Measurements from ENCODE around the gene SMOC1. TPM values are rescaled to one million over a fixed set of nuclear protein-coding genes. Genes with fewer than 3 reads are reported as not detected.

Gene SMOC1
- total and polyA plus RNA-seq, 9 of the 15 experiments (the other 6 are each of a cell fraction or from before 2014, with no cell fraction given) = 0.04 TPM; not detected in 8

- no peak for TF ChIP-seq ID3 (CRISPR knock-in tag; IDR thresholded peaks at IDR 0.05)
- TF ChIP-seq ID3 (tag; IDR thresholded peaks at IDR 0.05) = no peak
- TF ChIP-seq TCF15 (CRISPR knock-in tag; IDR thresholded peaks at IDR 0.05) = no peak
- no peak for TF ChIP-seq ZNF586 (CRISPR knock-in tag; conservative IDR thresholded peaks at IDR 0.05)
Observed at GRCh38 chr14:69895109-69895508, 15.9 kb downstream of the SMOC1 start (continued).

GRCh38 chr14:69896080-69896479 lies 16.9 kb downstream of the SMOC1 start:
- in situ Hi-C loops (cut with MboI) = no loop called here
- DNase-seq (ENCODE audit: extremely low read depth in 1 of 4, low spot score in 3 of 4) = no peak
- Histone ChIP-seq H4K20me1 (replicated peaks; ENCODE audit: control insufficient read depth, insufficient read depth, low read length) (no peaks in the 10 kb centered on the region), H3K36me3 (ENCODE audit: control insufficient read depth, insufficient read depth, low read length) (no peaks in the 10 kb centered on the region), H3K4me2 (ENCODE audit: insufficient read depth, low read length) (no peak overlapping the region), H3K4me1 (replicated peaks in 1 of 2; ENCODE audit: control insufficient read depth in 2 of 2, insufficient read depth in 2 of 2, low read length in 2 of 2) (no peaks in the 10 kb centered on the region), H3K4me3 (no peak overlapping the region), H3K27ac (ENCODE audit: extremely low read depth, low read depth, low read length) (no peak overlapping the region), H2AFZ (ENCODE audit: low read depth, low read length) (no peak overlapping the region), H3K9me3 (replicated peaks; ENCODE audit: control insufficient read depth, insufficient read depth, low read depth, low read length) (no peaks in the 10 kb centered on the region), H3K9me1 (ENCODE audit: control insufficient read depth, insufficient read depth, low read length) (no peaks in the 10 kb centered on the region), H3K27me3 (ENCODE audit: control insufficient read depth in 2 of 2, insufficient read depth in 2 of 2, low read length in 2 of 2) (no peaks in the 10 kb centered on the region; a peak in 1 of 5 replicates), H3K9ac (ENCODE audit: insufficient read depth in 1 of 2, low read depth in 2 of 2, low read length in 2 of 2) (no peak overlapping the region), H3K79me2 (ENCODE audit: control insufficient read depth, insufficient read depth, low read length) (no peaks in the 10 kb centered on the region)
- ChIA-PET POLR2A (no interaction called here), CTCF (ENCODE audit: low intra/inter-chr PET ratio) (no interaction called here)
- 0% methylated on average over 2 of the region's 2 CpGs for WGBS (ENCODE audit: insufficient coverage, low coverage, missing lambda C conversion rate)
- BruUV-seq (replicated peaks) = no TSS peak
- intact Hi-C loops (cut with micrococcal nuclease) = no loop called here
- no peak for ATAC-seq
- FAIRE-seq = no peak
- TF ChIP-seq GATAD2A (IDR thresholded peaks at IDR 0.05) (no peak), POLR2AphosphoS2 (IDR thresholded peaks at IDR 0.05; ENCODE audit: low read length) (no peak), NONO (IDR thresholded peaks at IDR 0.05; ENCODE audit: low read depth in 2 of 2, low read length in 1 of 2) (no peak), ID3 (CRISPR knock-in tag; IDR thresholded peaks at IDR 0.05) (no peak), ID3 (tag; IDR thresholded peaks at IDR 0.05) (no peak), NUFIP1 (IDR thresholded peaks at IDR 0.05; ENCODE audit: partially characterized antibody) (no peak), TCF7 (IDR thresholded peaks at IDR 0.05; ENCODE audit: borderline replicate concordance) (no peak), SRSF3 (IDR thresholded peaks at IDR 0.05; ENCODE audit: insufficient read depth, low read length) (no peak), DDX20 (tag; IDR thresholded peaks at IDR 0.05; ENCODE audit: low read depth) (no peak), MAX (CRISPR knock-in tag; IDR thresholded peaks at IDR 0.05) (no peak), PHB (CRISPR knock-in tag; IDR thresholded peaks at IDR 0.05) (no peak), ETV5 (CRISPR knock-in tag; IDR thresholded peaks at IDR 0.05; ENCODE audit: low read depth) (no peak), L3MBTL2 (IDR thresholded peaks at IDR 0.05) (no peak), BRCA1 (IDR thresholded peaks at IDR 0.05) (no peak), BRCA1 (CRISPR knock-in tag; IDR thresholded peaks at IDR 0.05) (no peak), NR0B1 (IDR thresholded peaks at IDR 0.05; ENCODE audit: partially characterized antibody) (no peak), E2F5 (CRISPR knock-in tag; IDR thresholded peaks at IDR 0.05) (no peak), SMARCE1 (IDR thresholded peaks at IDR 0.05) (no peak)
